Omental fat pad (tissue), 4 donors: ENCODE data around the gene CAPN9. TPM values are rescaled to one million over a fixed set of nuclear protein-coding genes. Genes with fewer than 3 reads are reported as not detected.

Experiments
- ATAC-seq: fragments of 150-250 bp; one replicate; pipeline ENCODE4 v1.9.1; 2016; ENCODE audit warnings: mild to moderate bottlenecking, moderate library complexity; ENCODE audit not compliant: low FRiP score
- DNase-seq: peaks from one replicate; pipeline ENCODE4 v3.0.0-alpha.2; 2019; ENCODE audit warnings: low spot score
- CTCF ChIP-seq, 3 donors: fragments of 450-650 bp; IDR thresholded peaks; one replicate each; pipeline ENCODE4 v1.5.1; 2016 to 2017; ENCODE audit warnings: antibody characterized with exemption in 3 of 3, mild to moderate bottlenecking in 3 of 3, moderate library complexity in 2 of 3
- total RNA-seq, 4 donors: library from RNA; depleted of rRNA; stranded (reverse); fragments of >200 nt; gene quantifications; one replicate each; pipeline ENCODE4 v1.1.0, GENCODE V29; 2016

Gene CAPN9
- total RNA-seq, 4 donors from 2014 or later = not detected

- peak in 1 of 3 donors; percentile 50 for TF ChIP-seq CTCF (IDR thresholded peaks at IDR 0.05)
- no peak for DNase-seq
- peak; percentile 81 for ATAC-seq
Observed at GRCh38 chr1:230797942-230798365, 50.8 kb downstream of the CAPN9 start.

GRCh38 chr1:230798491-230798890 lies 51.3 kb downstream of the CAPN9 start:
- TF ChIP-seq CTCF (IDR thresholded peaks at IDR 0.05) = no peak
- DNase-seq = no peak
- no peak for ATAC-seq

- DNase-seq = no peak
- ATAC-seq = no peak
Observed at GRCh38 chr1:230800891-230801840, 54.0 kb downstream of the CAPN9 start.

GRCh38 chr1:230804396-230804795 lies 57.2 kb downstream of the CAPN9 start:
- no peak for ATAC-seq
- no peak for DNase-seq
- no peak for TF ChIP-seq CTCF (IDR thresholded peaks at IDR 0.05)

More at GRCh38 chr1:230800891-230801840, 54.0 kb downstream of the CAPN9 start:
- no peak for TF ChIP-seq CTCF (IDR thresholded peaks at IDR 0.05)

- no peak for TF ChIP-seq CTCF (IDR thresholded peaks at IDR 0.05)
- DNase-seq = no peak
- no peak for ATAC-seq
Observed at GRCh38 chr1:230806552-230806951, 59.4 kb downstream of the CAPN9 start.

GRCh38 chr1:230807029-230807428 lies 59.8 kb downstream of the CAPN9 start:
- ATAC-seq = no peak
- no peak for DNase-seq
- no peak for TF ChIP-seq CTCF (IDR thresholded peaks at IDR 0.05)
